Measurements from ENCODE around the gene ENOSF1. TPM values are rescaled to one million over a fixed set of nuclear protein-coding genes. Genes with fewer than 3 reads are reported as not detected.

ENOSF1 gene
- total RNA-seq, 3 donors from 2014 or later (not counting 1 experiment from before 2014, with no cell fraction given) = 36.3 to 51.5 (median 39.8) TPM

DNA sequence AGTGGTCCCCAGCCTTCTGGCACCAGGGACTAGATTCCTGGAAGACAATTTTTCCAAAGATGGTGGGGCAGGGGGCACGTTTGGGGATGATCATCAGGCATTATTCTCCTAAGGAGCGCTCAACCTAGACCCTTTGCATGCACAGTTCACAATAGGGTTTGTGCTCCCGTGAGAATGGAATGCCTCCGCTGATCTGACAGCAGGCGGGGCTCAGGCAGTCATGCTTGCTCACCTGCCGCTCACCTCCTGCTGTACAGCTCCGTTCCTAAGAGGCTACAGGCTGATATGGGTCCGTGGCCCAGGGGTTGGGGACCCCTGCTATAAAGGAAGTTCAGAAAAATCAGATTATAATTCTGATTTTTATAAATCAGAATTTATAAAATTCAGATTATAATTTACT is 77.3 kb downstream of the ENOSF1 start:
- Mint-ChIP-seq H3K4me1 (no peaks in the 10 kb centered on the region), H3K4me3 (no peak overlapping the region), H3K27me3 (ENCODE audit: low read depth in 2 of 2) (peaks cover 0 to 10% of the 10 kb centered on the region in 2 donors), H3K27ac (no peak overlapping the region), H3K9me3 (no peaks in the 10 kb centered on the region), H3K36me3 (no peaks in the 10 kb centered on the region)
- Histone ChIP-seq H3K27ac (ENCODE audit: low read length) (no peak overlapping the region), H3K27me3 (ENCODE audit: control insufficient read depth, insufficient read depth, low read length) (no peaks in the 10 kb centered on the region), H3K9me3 (ENCODE audit: control insufficient read depth, insufficient read depth, low read length) (no peaks in the 10 kb centered on the region), H3K36me3 (ENCODE audit: control insufficient read depth, insufficient read depth, low read length) (no peaks in the 10 kb centered on the region), H3K4me3 (ENCODE audit: low read length) (no peak overlapping the region), H3K4me1 (ENCODE audit: control insufficient read depth, insufficient read depth, low read length) (no peaks in the 10 kb centered on the region)
- no peak for TF ChIP-seq CTCF (IDR thresholded peaks at IDR 0.05)
- no peak for DNase-seq
- intact Hi-C loops (cut with micrococcal nuclease) = no loop called here
- WGBS (ENCODE audit: insufficient coverage) = 82% methylated on average over 8 of the region's 8 CpGs
- ATAC-seq = no peak

- Mint-ChIP-seq H3K9me3 (no peaks in the 10 kb centered on the region), H3K36me3 (no peaks in the 10 kb centered on the region), H3K4me3 (no peak overlapping the region), H3K27ac (no peak overlapping the region), H3K4me1 (no peaks in the 10 kb centered on the region), H3K27me3 (ENCODE audit: low read depth in 2 of 2) (peaks cover 0 to 10% of the 10 kb centered on the region in 2 donors)
- Histone ChIP-seq H3K27ac (ENCODE audit: low read length) (no peak overlapping the region), H3K4me3 (ENCODE audit: low read length) (no peak overlapping the region), H3K9me3 (ENCODE audit: control insufficient read depth, insufficient read depth, low read length) (no peaks in the 10 kb centered on the region), H3K27me3 (ENCODE audit: control insufficient read depth, insufficient read depth, low read length) (no peaks in the 10 kb centered on the region), H3K4me1 (ENCODE audit: control insufficient read depth, insufficient read depth, low read length) (no peaks in the 10 kb centered on the region), H3K36me3 (ENCODE audit: control insufficient read depth, insufficient read depth, low read length) (no peaks in the 10 kb centered on the region)
- DNase-seq (no peak), ATAC-seq (no peak)
- no peak for TF ChIP-seq CTCF (IDR thresholded peaks at IDR 0.05)
- no CpG with 5 or more reads among the region's 2 CpGs for WGBS (ENCODE audit: insufficient coverage)
- intact Hi-C loops (cut with micrococcal nuclease) = no loop called here
Observed at GRCh38 chr18:634551-635045, 77.8 kb downstream of the ENOSF1 start.

GRCh38 chr18:631560-631959 is 80.9 kb downstream of the ENOSF1 start:
- no peak for ATAC-seq
- no peak for DNase-seq
- intact Hi-C loops (cut with micrococcal nuclease) = no loop called here
- no peak overlapping the region for H3K27ac Mint-ChIP-seq
- H3K27me3 Mint-ChIP-seq (ENCODE audit: low read depth in 2 of 2) = peaks cover 0 to 14% of the 10 kb centered on the region in 2 donors
- no peaks in the 10 kb centered on the region for H3K4me1 Mint-ChIP-seq
- Histone ChIP-seq H3K36me3 (ENCODE audit: control insufficient read depth, insufficient read depth, low read length) (no peaks in the 10 kb centered on the region), H3K4me3 (ENCODE audit: low read length) (no peak overlapping the region), H3K4me1 (ENCODE audit: control insufficient read depth, insufficient read depth, low read length) (no peaks in the 10 kb centered on the region), H3K27me3 (ENCODE audit: control insufficient read depth, insufficient read depth, low read length) (no peaks in the 10 kb centered on the region), H3K27ac (ENCODE audit: low read length) (no peak overlapping the region), H3K9me3 (ENCODE audit: control insufficient read depth, insufficient read depth, low read length) (no peaks in the 10 kb centered on the region)
- TF ChIP-seq CTCF (IDR thresholded peaks at IDR 0.05) = no peak
- H3K9me3 Mint-ChIP-seq = no peaks in the 10 kb centered on the region
- H3K36me3 Mint-ChIP-seq = no peaks in the 10 kb centered on the region
- H3K4me3 Mint-ChIP-seq = no peak overlapping the region

All from natural killer cell (primary cell).